ENCODE data around the gene ASIC2. TPM values are rescaled to one million over a fixed set of nuclear protein-coding genes. Genes with fewer than 3 reads are reported as not detected.
A peak's percentile ranks its signal among the peaks of the same experiment; 100 is the strongest.

ASIC2 gene
- total RNA-seq, 1 donor from 2014 or later, result not detected

GRCh38 chr17:33071656-33072055 lies 221.4 kb downstream of the ASIC2 start:
- no peak for DNase-seq (ENCODE audit: low spot score)

- DNase-seq (ENCODE audit: low spot score), result no peak
Observed at GRCh38 chr17:33057564-33057963, 235.5 kb downstream of the ASIC2 start.

GRCh38 chr17:33056399-33057146 lies 236.5 kb downstream of the ASIC2 start:
- DNase-seq (ENCODE audit: low spot score), result no peak

GRCh38 chr17:33055746-33056145 lies 237.3 kb downstream of the ASIC2 start:
- DNase-seq (ENCODE audit: low spot score), result no peak

GRCh38 chr17:33055171-33055611 lies 237.9 kb downstream of the ASIC2 start:
- no peak for DNase-seq (ENCODE audit: low spot score)

GRCh38 chr17:33054412-33054811 lies 238.7 kb downstream of the ASIC2 start:
- DNase-seq (ENCODE audit: low spot score), result no peak

- DNase-seq (ENCODE audit: low spot score), result no peak
Observed at GRCh38 chr17:33053676-33054075, 239.4 kb downstream of the ASIC2 start.

- no peak for DNase-seq (ENCODE audit: low spot score)
Observed at GRCh38 chr17:33052856-33053255, 240.2 kb downstream of the ASIC2 start.

GRCh38 chr17:33050611-33051140 lies 242.4 kb downstream of the ASIC2 start:
- no peak for DNase-seq (ENCODE audit: low spot score)

GRCh38 chr17:33049781-33050414 lies 243.2 kb downstream of the ASIC2 start:
- no peak for DNase-seq (ENCODE audit: low spot score)

- DNase-seq (ENCODE audit: low spot score), result no peak
Observed at GRCh38 chr17:33046361-33047255, 246.5 kb downstream of the ASIC2 start.

GRCh38 chr17:33045216-33045615 lies 247.9 kb downstream of the ASIC2 start:
- DNase-seq (ENCODE audit: low spot score), result no peak

- no peak for DNase-seq (ENCODE audit: low spot score)
Observed at GRCh38 chr17:33044771-33045170, 248.3 kb downstream of the ASIC2 start.

- DNase-seq (ENCODE audit: low spot score), result no peak
Observed at GRCh38 chr17:33040461-33040860, 252.6 kb downstream of the ASIC2 start.

- no peak for DNase-seq (ENCODE audit: low spot score)
Observed at GRCh38 chr17:33039874-33040273, 253.2 kb downstream of the ASIC2 start.

GRCh38 chr17:33038740-33039139 lies 254.4 kb downstream of the ASIC2 start:
- peak; percentile 38 for DNase-seq (ENCODE audit: low spot score)

GRCh38 chr17:33033176-33033575 lies 259.9 kb downstream of the ASIC2 start:
- DNase-seq (ENCODE audit: low spot score), result no peak

GRCh38 chr17:33028778-33029177 lies 264.3 kb downstream of the ASIC2 start:
- no peak for DNase-seq (ENCODE audit: low spot score)

- DNase-seq (ENCODE audit: low spot score), result no peak
Observed at GRCh38 chr17:33028061-33028460, 265.0 kb downstream of the ASIC2 start.

- no peak for DNase-seq (ENCODE audit: low spot score)
Observed at GRCh38 chr17:33024688-33025486, 268.2 kb downstream of the ASIC2 start.

- no peak for DNase-seq (ENCODE audit: low spot score)
Observed at GRCh38 chr17:33023790-33024189, 269.3 kb downstream of the ASIC2 start.
